ENCODE data around the gene ZNF10.

- TF ChIP-seq CTCF (conservative IDR thresholded peaks at IDR 0.05 in 1 of 2, IDR thresholded peaks at IDR 0.05 in 1 of 2; ENCODE audit: low read depth in 1 of 2, low read length in 2 of 2), result no peak
- no peak for TF ChIP-seq EZH2 (IDR thresholded peaks at IDR 0.05; ENCODE audit: low read length, missing control alignments)
Measured at GRCh38 chr12:133165776-133166175, 35.3 kb downstream of the ZNF10 start.

Data from fibroblast of lung (primary cell).